ENCODE measurements around the gene DSG1.

Gene DSG1

GRCh38 chr18:31373641-31374040 lies 55.7 kb downstream of the DSG1 start:
- Histone ChIP-seq H3K4me1 (ENCODE audit: low read length) (no peaks in the 10 kb centered on the region), H3F3A (ENCODE audit: insufficient read depth, low read length) (no peaks in the 10 kb centered on the region), H3K36me3 (replicated peaks; ENCODE audit: insufficient read depth, low read length) (no peaks in the 10 kb centered on the region), H3K27ac (ENCODE audit: low read length) (no peak overlapping the region), H3K27me3 (replicated peaks; ENCODE audit: insufficient read depth, low read length) (no peaks in the 10 kb centered on the region), H3K4me3 (ENCODE audit: low read length) (no peak overlapping the region), H3K4me2 (ENCODE audit: low read depth, low read length) (no peak overlapping the region), H3K9ac (ENCODE audit: low read length) (no peak overlapping the region), H2AFZ (ENCODE audit: low read length) (no peak overlapping the region), H3K9me2 (replicated peaks; ENCODE audit: insufficient read depth, low read length) (no peaks in the 10 kb centered on the region), H4K20me1 (ENCODE audit: insufficient read depth, low read length) (no peaks in the 10 kb centered on the region), H3K9me3 (replicated peaks; ENCODE audit: insufficient read depth, low read length) (no peaks in the 10 kb centered on the region), H3K79me2 (ENCODE audit: low read length) (no peaks in the 10 kb centered on the region)
- TF ChIP-seq EZH2phosphoT487 (IDR thresholded peaks at IDR 0.05; ENCODE audit: low read length) (no peak), EZH2 (optimal IDR thresholded peaks at IDR 0.05; ENCODE audit: low read depth, low read length) (no peak)
- TF ChIP-seq, protein P1, sequence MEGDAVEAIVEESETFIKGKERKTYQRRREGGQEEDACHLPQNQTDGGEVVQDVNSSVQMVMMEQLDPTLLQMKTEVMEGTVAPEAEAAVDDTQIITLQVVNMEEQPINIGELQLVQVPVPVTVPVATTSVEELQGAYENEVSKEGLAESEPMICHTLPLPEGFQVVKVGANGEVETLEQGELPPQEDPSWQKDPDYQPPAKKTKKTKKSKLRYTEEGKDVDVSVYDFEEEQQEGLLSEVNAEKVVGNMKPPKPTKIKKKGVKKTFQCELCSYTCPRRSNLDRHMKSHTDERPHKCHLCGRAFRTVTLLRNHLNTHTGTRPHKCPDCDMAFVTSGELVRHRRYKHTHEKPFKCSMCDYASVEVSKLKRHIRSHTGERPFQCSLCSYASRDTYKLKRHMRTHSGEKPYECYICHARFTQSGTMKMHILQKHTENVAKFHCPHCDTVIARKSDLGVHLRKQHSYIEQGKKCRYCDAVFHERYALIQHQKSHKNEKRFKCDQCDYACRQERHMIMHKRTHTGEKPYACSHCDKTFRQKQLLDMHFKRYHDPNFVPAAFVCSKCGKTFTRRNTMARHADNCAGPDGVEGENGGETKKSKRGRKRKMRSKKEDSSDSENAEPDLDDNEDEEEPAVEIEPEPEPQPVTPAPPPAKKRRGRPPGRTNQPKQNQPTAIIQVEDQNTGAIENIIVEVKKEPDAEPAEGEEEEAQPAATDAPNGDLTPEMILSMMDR (IDR thresholded peaks at IDR 0.05; ENCODE audit: low read length) = no peak
- DNase-seq = no peak

DNA sequence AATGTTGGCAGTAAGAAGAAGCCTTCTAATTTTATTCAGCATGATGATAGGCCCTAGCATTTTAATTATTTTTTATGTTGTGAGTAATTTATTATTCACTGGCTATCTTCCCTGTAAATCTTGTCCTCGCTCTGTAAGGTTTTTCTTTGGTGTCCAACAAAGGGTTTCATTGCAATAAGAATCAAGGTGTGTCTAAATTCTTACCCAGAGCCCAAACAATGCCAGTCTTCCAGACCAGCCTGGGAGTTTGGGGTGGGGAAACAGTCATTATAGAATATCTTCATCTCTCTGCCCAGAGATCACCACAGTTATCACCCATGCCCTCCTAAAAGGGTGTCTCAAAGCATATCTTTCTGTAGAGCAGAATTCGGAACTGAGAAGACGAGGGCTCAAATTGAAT lies 58.5 kb downstream of the DSG1 start, which contains the start of gene DSG4:
DSG4 (plus strand) TSS at position 301 of the 400 bp plus-strand sequence. CDS start 135 bp downstream, outside the sequence.
- no peak within 1 kb of the TSS for H2AFZ ChIP-seq (ENCODE audit: low read length)

GRCh38 chr18:31380912-31381311 lies 63.0 kb downstream of the DSG1 start:
- no peak overlapping the region for H3K4me2 ChIP-seq (ENCODE audit: low read depth, low read length)
- no peaks in the 10 kb centered on the region for H3K9me2 ChIP-seq (replicated peaks; ENCODE audit: insufficient read depth, low read length)
- H3K4me1 ChIP-seq (ENCODE audit: low read length) = no peaks in the 10 kb centered on the region
- H3K36me3 ChIP-seq (replicated peaks; ENCODE audit: insufficient read depth, low read length) = no peaks in the 10 kb centered on the region
- no peak for DNase-seq
- H4K20me1 ChIP-seq (ENCODE audit: insufficient read depth, low read length) = no peaks in the 10 kb centered on the region
- no peak overlapping the region for H3K4me3 ChIP-seq (ENCODE audit: low read length)
- no peak overlapping the region for H2AFZ ChIP-seq (ENCODE audit: low read length)
- H3K79me2 ChIP-seq (ENCODE audit: low read length) = no peaks in the 10 kb centered on the region
- H3K27ac ChIP-seq (ENCODE audit: low read length) = no peak overlapping the region
- H3F3A ChIP-seq (ENCODE audit: insufficient read depth, low read length) = no peaks in the 10 kb centered on the region
- H3K27me3 ChIP-seq (replicated peaks; ENCODE audit: insufficient read depth, low read length) = no peaks in the 10 kb centered on the region
- no peak overlapping the region for H3K9ac ChIP-seq (ENCODE audit: low read length)
- H3K9me3 ChIP-seq (replicated peaks; ENCODE audit: insufficient read depth, low read length) = no peaks in the 10 kb centered on the region
- TF ChIP-seq, protein P1 (IDR thresholded peaks at IDR 0.05; ENCODE audit: low read length) = no peak
- TF ChIP-seq EZH2phosphoT487 (IDR thresholded peaks at IDR 0.05; ENCODE audit: low read length) = no peak
- TF ChIP-seq EZH2 (optimal IDR thresholded peaks at IDR 0.05; ENCODE audit: low read depth, low read length) = no peak

More for the DNA sequence above, 58.5 kb downstream of the DSG1 start, which contains the start of gene DSG4:
- TF ChIP-seq, protein P1 (IDR thresholded peaks at IDR 0.05; ENCODE audit: low read length) = no peak
- TF ChIP-seq EZH2phosphoT487 (IDR thresholded peaks at IDR 0.05; ENCODE audit: low read length) (no peak), EZH2 (optimal IDR thresholded peaks at IDR 0.05; ENCODE audit: low read depth, low read length) (no peak)
- Histone ChIP-seq H3K4me2 (ENCODE audit: low read depth, low read length) (no peak within 1 kb of the TSS), H3K9me3 (replicated peaks; ENCODE audit: insufficient read depth, low read length) (no peaks in the 10 kb centered on the region), H3K4me1 (ENCODE audit: low read length) (no peaks in the 10 kb centered on the region), H3K9ac (ENCODE audit: low read length) (no peak within 1 kb of the TSS), H3K9me2 (replicated peaks; ENCODE audit: insufficient read depth, low read length) (no peaks in the 10 kb centered on the region), H3F3A (ENCODE audit: insufficient read depth, low read length) (no peaks in the 10 kb centered on the region), H3K79me2 (ENCODE audit: low read length) (no peaks in the 10 kb centered on the region), H3K4me3 (ENCODE audit: low read length) (no peak within 1 kb of the TSS), H3K27me3 (replicated peaks; ENCODE audit: insufficient read depth, low read length) (no peaks in the 10 kb centered on the region), H4K20me1 (ENCODE audit: insufficient read depth, low read length) (no peaks in the 10 kb centered on the region), H3K36me3 (replicated peaks; ENCODE audit: insufficient read depth, low read length) (no peaks in the 10 kb centered on the region), H3K27ac (ENCODE audit: low read length) (no peak within 1 kb of the TSS)
- DNase-seq = no peak
